Bronchial epithelial cell (primary cell): Measurements from ENCODE around the gene MGAT5B. TPM values are rescaled to one million over a fixed set of nuclear protein-coding genes. Genes with fewer than 3 reads are reported as not detected.

Experiments
- DNase-seq: peaks from one replicate; pipeline ENCODE4 v3.0.0-alpha.2; 2010; ENCODE audit warnings: low read depth
- FAIRE-seq: peaks from 2 replicates; lab custom pipeline; 2011; peaks lifted over from hg19 to GRCh38; lab: Jason Lieb, UNC
- H3K27me3 ChIP-seq: 2 replicates; pipeline ENCODE4 v1.5.1; 2011; ENCODE audit warnings: low read length; ENCODE audit not compliant: control insufficient read depth, insufficient read depth
- H3K36me3 ChIP-seq: 2 replicates; pipeline ENCODE4 v1.5.1; 2011; ENCODE audit warnings: low read length; ENCODE audit not compliant: control insufficient read depth, insufficient read depth
- H3K4me3 ChIP-seq: 2 replicates; pipeline ENCODE4 v1.5.1; 2011; ENCODE audit warnings: mild to moderate bottlenecking, low read depth, low read length, control low read depth
- total RNA-seq: library from RNA; depleted of rRNA; stranded (reverse); fragments of >200 nt; gene quantifications from 2 replicates; pipeline ENCODE4 v1.2.1, GENCODE V29; 2014
- TF ChIP-seq, protein P1 (sequence below): IDR thresholded peaks from 2 replicates; pipeline ENCODE4 v1.5.1; 2011; ENCODE audit warnings: mild to moderate bottlenecking, moderate library complexity, low read length, control low read depth, inconsistent platforms; ENCODE audit not compliant: insufficient read depth, severe bottlenecking

Gene MGAT5B
- total RNA-seq, 1 donor from 2014 or later, result not detected

DNA sequence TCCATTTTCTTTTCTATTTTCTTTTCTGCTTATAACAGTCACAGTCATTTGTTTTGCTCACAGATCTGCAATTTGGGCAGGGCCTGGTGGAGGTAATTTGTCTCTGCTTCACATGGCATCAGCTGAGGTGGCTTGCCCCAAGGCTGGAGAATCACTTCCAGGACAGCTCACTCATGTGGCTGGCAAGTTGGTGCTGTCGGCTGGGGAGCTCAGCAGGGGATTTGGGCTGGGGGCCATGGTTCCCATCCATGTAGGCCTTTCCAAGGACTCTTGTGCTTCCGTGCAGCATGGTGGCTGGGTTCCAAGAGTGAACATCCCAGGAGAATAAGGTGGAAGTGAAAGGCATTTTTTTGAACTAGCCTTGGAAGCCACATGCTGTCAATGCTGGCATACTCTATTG lies 85.7 kb downstream of the MGAT5B start:
- Histone ChIP-seq H3K4me3 (no peak overlapping the region), H3K27me3 (peaks cover 2% of the 10 kb centered on the region), H3K36me3 (no peaks in the 10 kb centered on the region)
- TF ChIP-seq, protein P1, sequence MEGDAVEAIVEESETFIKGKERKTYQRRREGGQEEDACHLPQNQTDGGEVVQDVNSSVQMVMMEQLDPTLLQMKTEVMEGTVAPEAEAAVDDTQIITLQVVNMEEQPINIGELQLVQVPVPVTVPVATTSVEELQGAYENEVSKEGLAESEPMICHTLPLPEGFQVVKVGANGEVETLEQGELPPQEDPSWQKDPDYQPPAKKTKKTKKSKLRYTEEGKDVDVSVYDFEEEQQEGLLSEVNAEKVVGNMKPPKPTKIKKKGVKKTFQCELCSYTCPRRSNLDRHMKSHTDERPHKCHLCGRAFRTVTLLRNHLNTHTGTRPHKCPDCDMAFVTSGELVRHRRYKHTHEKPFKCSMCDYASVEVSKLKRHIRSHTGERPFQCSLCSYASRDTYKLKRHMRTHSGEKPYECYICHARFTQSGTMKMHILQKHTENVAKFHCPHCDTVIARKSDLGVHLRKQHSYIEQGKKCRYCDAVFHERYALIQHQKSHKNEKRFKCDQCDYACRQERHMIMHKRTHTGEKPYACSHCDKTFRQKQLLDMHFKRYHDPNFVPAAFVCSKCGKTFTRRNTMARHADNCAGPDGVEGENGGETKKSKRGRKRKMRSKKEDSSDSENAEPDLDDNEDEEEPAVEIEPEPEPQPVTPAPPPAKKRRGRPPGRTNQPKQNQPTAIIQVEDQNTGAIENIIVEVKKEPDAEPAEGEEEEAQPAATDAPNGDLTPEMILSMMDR, result no peak
- no peak for FAIRE-seq
- no peak for DNase-seq

DNA sequence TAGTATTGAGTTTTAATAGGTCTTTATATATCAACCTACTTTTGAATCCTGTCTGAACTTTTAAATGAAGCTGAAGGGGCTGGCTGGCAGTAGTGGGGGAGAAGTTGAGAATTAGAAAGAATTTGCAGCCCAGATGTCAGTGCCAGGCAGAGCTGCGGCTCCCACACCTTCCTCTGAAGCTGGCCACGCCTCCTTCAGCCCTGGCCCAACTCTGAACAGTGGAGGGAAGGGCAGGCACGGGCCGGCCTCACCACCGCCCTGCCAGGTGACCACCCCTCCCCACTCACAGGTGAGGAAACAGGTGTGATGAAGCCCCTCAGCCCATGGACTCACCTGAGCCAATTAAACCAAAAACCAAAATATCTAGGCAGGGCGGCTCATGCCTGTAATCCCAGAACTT lies 87.0 kb downstream of the MGAT5B start:
- no peak for FAIRE-seq
- no peaks in the 10 kb centered on the region for H3K36me3 ChIP-seq
- H3K27me3 ChIP-seq, result peaks cover 2% of the 10 kb centered on the region
- TF ChIP-seq, protein P1, result no peak
- H3K4me3 ChIP-seq, result no peak overlapping the region
- DNase-seq, result no peak

DNA sequence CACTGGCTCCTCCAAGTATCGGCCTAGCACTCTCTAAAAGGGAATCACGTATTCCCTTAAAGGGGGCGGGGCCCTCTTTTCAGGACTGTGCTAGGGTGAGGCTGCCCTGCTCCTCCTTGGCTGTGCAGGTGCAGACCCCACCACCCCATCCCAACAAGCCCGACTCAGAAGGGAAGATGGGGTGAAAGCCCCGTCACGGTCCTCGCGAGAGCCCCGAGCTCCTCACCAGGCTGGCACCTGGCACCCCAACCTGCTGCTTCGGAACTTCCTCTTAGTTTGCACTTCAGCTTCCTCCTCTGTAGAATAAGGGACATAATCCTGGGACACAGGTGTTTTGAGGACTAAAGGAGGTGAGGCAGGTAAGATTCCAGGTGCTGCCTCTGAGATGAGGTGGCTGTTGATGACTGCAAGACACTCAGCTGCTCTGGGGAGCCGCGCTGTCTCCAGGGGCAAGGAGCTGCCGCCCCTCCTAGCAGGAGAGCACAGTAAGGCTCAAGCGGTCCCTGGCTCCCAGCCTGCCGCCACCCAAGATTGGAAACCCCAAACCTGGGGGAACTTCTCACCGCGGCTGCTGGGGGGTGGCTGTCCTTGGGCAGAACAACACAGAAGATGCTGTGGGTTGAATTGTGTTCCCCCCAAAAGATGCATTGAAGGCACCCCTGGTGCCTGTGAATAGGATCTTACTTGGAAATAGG lies 88.8 kb downstream of the MGAT5B start:
- TF ChIP-seq, protein P1, result no peak
- H3K4me3 ChIP-seq, result no peak overlapping the region
- no peak for FAIRE-seq
- DNase-seq, result no peak
- peaks cover 2% of the 10 kb centered on the region for H3K27me3 ChIP-seq
- no peaks in the 10 kb centered on the region for H3K36me3 ChIP-seq

DNA sequence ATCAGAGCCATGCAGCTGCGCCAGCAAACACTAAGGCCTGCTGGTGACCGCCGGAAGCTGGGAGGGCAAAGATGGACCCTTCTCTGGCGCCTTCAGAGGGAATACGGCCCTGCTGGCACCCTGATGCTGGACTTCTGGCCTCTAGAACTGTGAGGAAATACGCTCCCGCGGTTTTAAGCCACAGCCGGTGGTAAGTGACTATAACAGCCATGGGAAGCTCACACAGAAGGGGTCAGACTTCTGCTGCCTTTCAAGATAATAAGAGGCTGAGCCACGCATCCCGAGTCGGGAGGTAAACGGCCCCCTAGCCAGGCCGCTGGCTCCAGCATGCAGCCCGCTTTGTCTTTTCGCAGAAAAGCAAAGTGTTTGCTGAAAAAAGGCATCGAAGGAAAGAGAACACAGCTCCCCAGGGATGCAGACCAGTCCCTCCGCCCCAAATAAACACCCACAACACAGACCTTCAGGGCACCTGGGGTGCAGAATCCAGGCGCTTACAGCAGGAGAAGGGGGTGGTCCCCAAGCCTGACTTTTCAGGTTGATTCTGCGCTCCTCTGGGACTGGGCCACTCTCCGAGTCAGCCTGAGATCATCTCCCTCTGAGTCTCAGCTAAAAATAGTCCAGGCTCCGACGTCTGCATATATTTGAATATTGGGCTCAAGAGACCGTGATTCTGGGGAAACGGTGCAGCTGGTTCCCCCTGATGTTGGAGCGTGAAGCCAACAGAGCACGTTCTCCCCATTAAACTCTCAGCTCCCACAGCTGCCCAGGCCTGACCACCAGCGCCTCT lies 89.7 kb downstream of the MGAT5B start:
- FAIRE-seq (no peak), DNase-seq (no peak)
- Histone ChIP-seq H3K36me3 (no peaks in the 10 kb centered on the region), H3K27me3 (peaks cover 2% of the 10 kb centered on the region), H3K4me3 (no peak overlapping the region)
- TF ChIP-seq, protein P1, result no peak

DNA sequence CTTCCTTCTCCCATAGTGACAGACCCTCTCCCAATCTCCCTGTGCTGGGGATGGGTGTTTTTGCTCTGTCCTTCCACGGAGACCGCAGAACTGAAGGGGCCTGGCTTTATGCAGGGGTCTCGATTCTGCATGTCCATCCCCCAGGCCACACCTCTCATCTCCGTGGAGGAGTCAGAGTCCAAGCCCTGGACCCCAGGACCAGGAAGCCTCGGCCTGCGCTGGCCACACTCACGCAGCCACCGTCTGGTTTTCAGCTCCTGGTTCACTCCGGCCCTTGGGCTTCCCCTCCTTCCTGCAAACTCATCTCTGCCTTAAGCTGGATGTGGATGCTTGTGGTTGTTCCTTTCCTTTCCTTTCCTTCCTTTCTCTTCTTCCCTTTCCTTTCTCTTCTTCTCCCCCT lies 90.8 kb downstream of the MGAT5B start:
- H3K27me3 ChIP-seq, result peaks cover 2% of the 10 kb centered on the region
- no peak for FAIRE-seq
- no peak overlapping the region for H3K4me3 ChIP-seq
- H3K36me3 ChIP-seq, result no peaks in the 10 kb centered on the region
- no peak for DNase-seq
- TF ChIP-seq, protein P1, result no peak
